Fibroblast of mammary gland (primary cell): ENCODE data around the gene PROK2.

Source experiments
- DNase-seq: peaks from one replicate; pipeline ENCODE4 v3.0.0-alpha.2; 2010; ENCODE audit warnings: low read depth
- H3K4me3 ChIP-seq: 2 replicates; pipeline ENCODE4 v1.5.1; 2011; ENCODE audit warnings: low read depth, mild to moderate bottlenecking, low read length, moderate library complexity; ENCODE audit not compliant: control insufficient read depth
- CTCF ChIP-seq: conservative IDR thresholded peaks from 2 replicates; pipeline ENCODE4 v1.5.1; 2011; ENCODE audit warnings: low read depth, low read length, inconsistent platforms; ENCODE audit not compliant: control insufficient read depth, insufficient read depth

PROK2 gene

GRCh38 chr3:71783152-71783551, 1.8 kb downstream of the PROK2 start:
- DNase-seq = no peak
- no peak for TF ChIP-seq CTCF

GRCh38 chr3:71780430-71780829, 4.5 kb downstream of the PROK2 start:
- no peak for TF ChIP-seq CTCF
- no peak for DNase-seq
- no peak overlapping the region for H3K4me3 ChIP-seq

More at GRCh38 chr3:71783152-71783551, 1.8 kb downstream of the PROK2 start:
- H3K4me3 ChIP-seq = no peak overlapping the region

DNA sequence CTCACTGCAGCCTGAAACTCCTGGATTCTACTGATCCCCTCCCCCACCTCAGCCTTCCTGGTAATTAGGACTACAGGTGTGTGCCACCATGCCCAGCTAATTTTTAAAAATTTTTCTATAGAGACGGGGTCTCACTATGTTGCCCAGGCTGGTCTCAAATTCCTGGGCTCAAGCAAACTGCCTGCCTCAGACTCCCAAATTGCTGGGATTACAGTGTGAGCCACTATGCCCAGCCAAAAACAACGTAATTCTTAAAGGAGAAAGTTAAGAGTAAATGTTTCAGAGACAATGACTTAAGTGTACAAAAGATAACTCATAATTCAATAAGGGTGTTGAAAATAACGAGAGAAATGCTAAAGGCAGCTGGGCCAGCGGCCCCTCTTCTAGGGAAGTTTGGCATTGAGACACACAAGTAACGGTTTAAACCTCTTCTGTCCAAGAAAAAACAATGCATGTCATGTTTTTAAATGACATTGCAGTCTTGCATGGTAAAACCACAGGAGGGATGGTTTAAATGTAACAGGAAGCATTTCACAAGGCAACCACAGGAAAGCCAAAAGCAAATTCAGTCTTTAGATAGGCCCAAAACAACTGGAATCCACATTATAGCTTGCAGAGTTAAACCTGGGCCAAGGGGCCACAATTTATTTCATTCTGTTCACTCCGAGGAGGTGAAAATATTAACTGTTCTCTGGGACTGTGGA, 5.1 kb downstream of the PROK2 start:
- no peak overlapping the region for H3K4me3 ChIP-seq
- DNase-seq = no peak
- TF ChIP-seq CTCF = no peak

DNA sequence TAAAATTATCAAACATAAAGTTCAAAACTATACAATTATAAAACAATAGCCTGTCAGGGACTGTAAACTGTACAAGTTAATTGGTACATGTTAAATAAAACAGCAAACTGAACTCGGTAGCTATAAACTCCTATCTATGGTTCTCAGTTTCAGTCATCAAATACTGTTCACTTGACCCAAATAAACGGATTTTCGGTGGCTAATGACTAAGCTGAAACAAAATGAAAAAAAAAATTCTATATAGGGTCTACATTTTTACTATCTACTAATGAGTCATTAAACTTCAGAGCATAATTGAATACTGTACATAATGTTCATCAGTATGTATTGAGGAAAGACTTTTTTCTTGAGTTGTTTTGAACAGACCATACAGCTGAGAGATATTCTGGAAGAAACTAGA, 6.6 kb downstream of the PROK2 start:
- TF ChIP-seq CTCF = no peak
- H3K4me3 ChIP-seq = no peak overlapping the region
- DNase-seq = no peak

GRCh38 chr3:71776538-71776937, 8.4 kb downstream of the PROK2 start:
- DNase-seq = no peak
- H3K4me3 ChIP-seq = no peak overlapping the region
- no peak for TF ChIP-seq CTCF

DNA sequence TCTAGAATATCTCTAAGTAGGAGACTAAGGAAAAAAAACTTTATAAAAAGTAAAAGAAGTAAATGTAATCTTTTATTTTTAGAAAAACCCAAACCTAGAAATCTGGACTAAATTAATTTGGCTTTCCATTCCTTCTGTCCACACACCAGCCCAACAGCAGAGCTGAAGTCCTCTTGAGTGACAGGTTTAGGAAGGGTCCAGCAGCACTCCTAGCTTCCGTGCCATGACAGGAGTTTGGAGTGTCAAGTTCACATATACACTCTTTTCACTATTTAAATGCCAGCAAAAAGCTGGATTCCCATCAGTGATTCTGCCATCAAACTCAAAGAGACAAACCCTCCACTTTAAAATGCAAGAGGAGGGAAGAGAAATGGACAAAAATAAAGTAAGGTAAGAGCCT, 13.1 kb downstream of the PROK2 start:
- no peak for DNase-seq
- TF ChIP-seq CTCF = no peak
- no peak overlapping the region for H3K4me3 ChIP-seq

- no peak for DNase-seq
- no peak for TF ChIP-seq CTCF
- no peak overlapping the region for H3K4me3 ChIP-seq
Observed at GRCh38 chr3:71771126-71771525, 13.8 kb downstream of the PROK2 start.
